SK-N-SH treated with all-trans-retinoic acid at 6 μM for 48 hours (cell line): ENCODE results near the gene PBX1.

Source experiments
- ATAC-seq: fragments of 200-7000 bp; cut with Tn5 transposase; 3 replicates; pipeline ENCODE4 v1.9.1; 2020; ENCODE audit warnings: mild to moderate bottlenecking, moderate library complexity
- ARNTL ChIP-seq: fragments of 450-650 bp; formaldehyde crosslinking; IDR thresholded peaks from 2 replicates; pipeline ENCODE4 v1.5.0; 2020; ENCODE audit warnings: low read depth, mild to moderate bottlenecking, moderate library complexity, borderline replicate concordance
- BACH2 ChIP-seq: fragments of 250-450 bp; sonication (Bioruptor Pico); IDR thresholded peaks from 2 replicates; pipeline ENCODE4 v1.9.0; 2021; ENCODE audit warnings: mild to moderate bottlenecking, borderline replicate concordance
- ESRRG ChIP-seq: fragments of 250-450 bp; sonication (Bioruptor Pico); IDR thresholded peaks from 2 replicates; pipeline ENCODE4 v1.6.1; 2021; ENCODE audit warnings: mild to moderate bottlenecking
- GLIS3 ChIP-seq: fragments of 250-450 bp; sonication (Bioruptor Pico); IDR thresholded peaks from 2 replicates; pipeline ENCODE4 v1.5.0; 2020; ENCODE audit warnings: mild to moderate bottlenecking, moderate library complexity
- ISL1 ChIP-seq: fragments of 250-450 bp; sonication (Bioruptor Pico); IDR thresholded peaks from 2 replicates; pipeline ENCODE4 v2.1.2; 2022; ENCODE audit warnings: mild to moderate bottlenecking, moderate library complexity
- OSR1 ChIP-seq: fragments of 250-450 bp; sonication (Bioruptor Pico); IDR thresholded peaks from 2 replicates; pipeline ENCODE4 v1.8.0; 2022; ENCODE audit warnings: moderate library complexity, mild to moderate bottlenecking, inconsistent platforms
- POU6F1 ChIP-seq: fragments of 250-450 bp; sonication (Bioruptor Pico); IDR thresholded peaks from 2 replicates; pipeline ENCODE4 v1.8.0; 2021; ENCODE audit warnings: low read depth, mild to moderate bottlenecking, moderate library complexity, borderline replicate concordance
- PPARA ChIP-seq: fragments of 250-450 bp; sonication (Bioruptor Pico); IDR thresholded peaks from 2 replicates; pipeline ENCODE4 v1.5.0; 2020; ENCODE audit warnings: mild to moderate bottlenecking, borderline replicate concordance
- RARB ChIP-seq: fragments of 250-450 bp; sonication (Bioruptor Pico); IDR thresholded peaks from 2 replicates; pipeline ENCODE4 v1.8.0; 2021; ENCODE audit warnings: mild to moderate bottlenecking, moderate library complexity
- SNAI2 ChIP-seq: fragments of 250-450 bp; sonication (Bioruptor Pico); IDR thresholded peaks from 2 replicates; pipeline ENCODE4 v1.5.0; 2020; ENCODE audit warnings: mild to moderate bottlenecking, moderate library complexity
- TCF4 ChIP-seq: fragments of 250-450 bp; sonication (Bioruptor Pico); IDR thresholded peaks from 2 replicates; pipeline ENCODE4 v1.8.0; 2021; ENCODE audit warnings: mild to moderate bottlenecking, moderate library complexity, borderline replicate concordance
- TOX ChIP-seq: fragments of 250-450 bp; sonication (Bioruptor Pico); IDR thresholded peaks from 2 replicates; pipeline ENCODE4 v1.8.0; 2021; ENCODE audit warnings: mild to moderate bottlenecking, moderate library complexity, borderline replicate concordance
- ZC3H10 ChIP-seq: fragments of 250-450 bp; sonication (Bioruptor Pico); IDR thresholded peaks from 2 replicates; pipeline ENCODE4 v1.5.1; 2021; ENCODE audit warnings: mild to moderate bottlenecking, moderate library complexity
- ZFP3 ChIP-seq: fragments of 250-450 bp; sonication (Bioruptor Pico); IDR thresholded peaks from 2 replicates; pipeline ENCODE4 v1.5.0; 2020; ENCODE audit warnings: mild to moderate bottlenecking, moderate library complexity
- ZFP30 ChIP-seq: fragments of 450-650 bp; formaldehyde crosslinking; IDR thresholded peaks from 2 replicates; pipeline ENCODE4 v1.5.0; 2022; ENCODE audit warnings: mild to moderate bottlenecking, moderate library complexity
- ZNF565 ChIP-seq: fragments of 450-650 bp; formaldehyde crosslinking; conservative IDR thresholded peaks from 2 replicates; pipeline ENCODE4 v1.5.0; 2020; ENCODE audit warnings: low read depth, mild to moderate bottlenecking, moderate library complexity
- ZNF70 ChIP-seq: fragments of 450-650 bp; formaldehyde crosslinking; IDR thresholded peaks from 2 replicates; pipeline ENCODE4 v1.5.0; 2020; ENCODE audit warnings: mild to moderate bottlenecking, moderate library complexity
- TF ChIP-seq, protein P1 (sequence below): fragments of 250-450 bp; sonication (Bioruptor Pico); IDR thresholded peaks from 2 replicates; pipeline ENCODE4 v1.8.0; 2020; ENCODE audit warnings: mild to moderate bottlenecking, moderate library complexity, borderline replicate concordance
- TF ChIP-seq, protein P2 (sequence below): fragments of 250-450 bp; sonication (Bioruptor Pico); IDR thresholded peaks from 2 replicates; pipeline ENCODE4 v1.5.0; 2020; ENCODE audit warnings: mild to moderate bottlenecking, moderate library complexity
- TF ChIP-seq, protein P3 (sequence below): fragments of 250-450 bp; sonication (Bioruptor Pico); IDR thresholded peaks from 2 replicates; pipeline ENCODE4 v1.5.1; 2020; ENCODE audit warnings: low read depth, mild to moderate bottlenecking, moderate library complexity

The PBX1 gene

GRCh38 chr1:164830628-164831027, 271.6 kb downstream of the PBX1 start:
- ATAC-seq = no peak

DNA sequence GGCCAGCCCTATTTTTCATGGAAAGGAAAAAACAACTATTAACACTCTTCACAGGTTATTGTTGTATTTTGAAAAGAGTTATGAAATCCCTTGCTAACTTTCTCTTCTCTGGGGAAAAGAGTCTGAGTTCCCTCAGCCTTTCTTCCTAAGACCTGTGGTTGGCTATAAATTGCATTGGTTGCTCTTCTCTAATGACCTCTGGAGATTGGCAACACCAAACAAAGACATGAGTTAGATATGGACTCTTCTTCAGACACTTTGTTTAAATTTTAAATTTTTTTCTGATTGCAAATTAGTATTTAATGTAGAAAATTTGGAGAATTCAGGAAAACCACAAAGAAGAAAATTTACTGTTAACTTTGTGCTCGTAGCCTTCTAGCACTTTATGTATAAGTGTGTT, 275.7 kb downstream of the PBX1 start:
- ATAC-seq = no peak
- TF ChIP-seq ZFP30 (CRISPR knock-in tag) (no peak), SNAI2 (CRISPR knock-in tag) (no peak), ZFP3 (CRISPR knock-in tag) (no peak), BACH2 (no peak), POU6F1 (CRISPR knock-in tag) (no peak), OSR1 (no peak), TCF4 (CRISPR knock-in tag) (no peak), ISL1 (CRISPR knock-in tag) (no peak), ZNF70 (CRISPR knock-in tag) (no peak), ZNF565 (no peak)
- TF ChIP-seq, protein P1, sequence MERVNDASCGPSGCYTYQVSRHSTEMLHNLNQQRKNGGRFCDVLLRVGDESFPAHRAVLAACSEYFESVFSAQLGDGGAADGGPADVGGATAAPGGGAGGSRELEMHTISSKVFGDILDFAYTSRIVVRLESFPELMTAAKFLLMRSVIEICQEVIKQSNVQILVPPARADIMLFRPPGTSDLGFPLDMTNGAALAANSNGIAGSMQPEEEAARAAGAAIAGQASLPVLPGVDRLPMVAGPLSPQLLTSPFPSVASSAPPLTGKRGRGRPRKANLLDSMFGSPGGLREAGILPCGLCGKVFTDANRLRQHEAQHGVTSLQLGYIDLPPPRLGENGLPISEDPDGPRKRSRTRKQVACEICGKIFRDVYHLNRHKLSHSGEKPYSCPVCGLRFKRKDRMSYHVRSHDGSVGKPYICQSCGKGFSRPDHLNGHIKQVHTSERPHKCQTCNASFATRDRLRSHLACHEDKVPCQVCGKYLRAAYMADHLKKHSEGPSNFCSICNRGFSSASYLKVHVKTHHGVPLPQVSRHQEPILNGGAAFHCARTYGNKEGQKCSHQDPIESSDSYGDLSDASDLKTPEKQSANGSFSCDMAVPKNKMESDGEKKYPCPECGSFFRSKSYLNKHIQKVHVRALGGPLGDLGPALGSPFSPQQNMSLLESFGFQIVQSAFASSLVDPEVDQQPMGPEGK (CRISPR knock-in tag) = no peak

More at GRCh38 chr1:164830628-164831027, 271.6 kb downstream of the PBX1 start:
- TF ChIP-seq, protein P2, sequence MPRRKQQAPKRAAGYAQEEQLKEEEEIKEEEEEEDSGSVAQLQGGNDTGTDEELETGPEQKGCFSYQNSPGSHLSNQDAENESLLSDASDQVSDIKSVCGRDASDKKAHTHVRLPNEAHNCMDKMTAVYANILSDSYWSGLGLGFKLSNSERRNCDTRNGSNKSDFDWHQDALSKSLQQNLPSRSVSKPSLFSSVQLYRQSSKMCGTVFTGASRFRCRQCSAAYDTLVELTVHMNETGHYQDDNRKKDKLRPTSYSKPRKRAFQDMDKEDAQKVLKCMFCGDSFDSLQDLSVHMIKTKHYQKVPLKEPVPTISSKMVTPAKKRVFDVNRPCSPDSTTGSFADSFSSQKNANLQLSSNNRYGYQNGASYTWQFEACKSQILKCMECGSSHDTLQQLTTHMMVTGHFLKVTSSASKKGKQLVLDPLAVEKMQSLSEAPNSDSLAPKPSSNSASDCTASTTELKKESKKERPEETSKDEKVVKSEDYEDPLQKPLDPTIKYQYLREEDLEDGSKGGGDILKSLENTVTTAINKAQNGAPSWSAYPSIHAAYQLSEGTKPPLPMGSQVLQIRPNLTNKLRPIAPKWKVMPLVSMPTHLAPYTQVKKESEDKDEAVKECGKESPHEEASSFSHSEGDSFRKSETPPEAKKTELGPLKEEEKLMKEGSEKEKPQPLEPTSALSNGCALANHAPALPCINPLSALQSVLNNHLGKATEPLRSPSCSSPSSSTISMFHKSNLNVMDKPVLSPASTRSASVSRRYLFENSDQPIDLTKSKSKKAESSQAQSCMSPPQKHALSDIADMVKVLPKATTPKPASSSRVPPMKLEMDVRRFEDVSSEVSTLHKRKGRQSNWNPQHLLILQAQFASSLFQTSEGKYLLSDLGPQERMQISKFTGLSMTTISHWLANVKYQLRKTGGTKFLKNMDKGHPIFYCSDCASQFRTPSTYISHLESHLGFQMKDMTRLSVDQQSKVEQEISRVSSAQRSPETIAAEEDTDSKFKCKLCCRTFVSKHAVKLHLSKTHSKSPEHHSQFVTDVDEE (CRISPR knock-in tag) = no peak
- TF ChIP-seq, protein P1 (CRISPR knock-in tag) = no peak
- no peak for TF ChIP-seq ZC3H10 (CRISPR knock-in tag)
- no peak for TF ChIP-seq RARB (CRISPR knock-in tag)
- no peak for TF ChIP-seq ZFP3 (CRISPR knock-in tag)
- TF ChIP-seq, protein P3, sequence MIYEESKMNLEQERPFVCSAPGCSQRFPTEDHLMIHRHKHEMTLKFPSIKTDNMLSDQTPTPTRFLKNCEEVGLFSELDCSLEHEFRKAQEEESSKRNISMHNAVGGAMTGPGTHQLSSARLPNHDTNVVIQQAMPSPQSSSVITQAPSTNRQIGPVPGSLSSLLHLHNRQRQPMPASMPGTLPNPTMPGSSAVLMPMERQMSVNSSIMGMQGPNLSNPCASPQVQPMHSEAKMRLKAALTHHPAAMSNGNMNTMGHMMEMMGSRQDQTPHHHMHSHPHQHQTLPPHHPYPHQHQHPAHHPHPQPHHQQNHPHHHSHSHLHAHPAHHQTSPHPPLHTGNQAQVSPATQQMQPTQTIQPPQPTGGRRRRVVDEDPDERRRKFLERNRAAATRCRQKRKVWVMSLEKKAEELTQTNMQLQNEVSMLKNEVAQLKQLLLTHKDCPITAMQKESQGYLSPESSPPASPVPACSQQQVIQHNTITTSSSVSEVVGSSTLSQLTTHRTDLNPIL (CRISPR knock-in tag) = no peak
- TF ChIP-seq GLIS3 = no peak
- TF ChIP-seq PPARA = no peak
- no peak for TF ChIP-seq ZNF70 (CRISPR knock-in tag)
- no peak for TF ChIP-seq SNAI2 (CRISPR knock-in tag)
- TF ChIP-seq POU6F1 (CRISPR knock-in tag) = no peak
- TF ChIP-seq TOX = no peak
- TF ChIP-seq, all 23 proteins: peak for 0

- ATAC-seq = no peak
- TF ChIP-seq RARB (CRISPR knock-in tag) (no peak), PPARA (no peak), OSR1 (no peak), BACH2 (no peak), GLIS3 (no peak), ZFP3 (CRISPR knock-in tag) (no peak), ZFP30 (CRISPR knock-in tag) (no peak), ESRRG (CRISPR knock-in tag) (no peak), SNAI2 (CRISPR knock-in tag) (no peak), TCF4 (CRISPR knock-in tag) (no peak), ZC3H10 (CRISPR knock-in tag) (no peak), ZNF565 (no peak), ISL1 (CRISPR knock-in tag) (no peak), TOX (no peak), ARNTL (no peak)
- TF ChIP-seq, protein P2 (CRISPR knock-in tag) = no peak
- TF ChIP-seq, protein P3 (CRISPR knock-in tag) = no peak
Observed at GRCh38 chr1:164836614-164837018, 277.6 kb downstream of the PBX1 start.
